Measurements from ENCODE around the gene DDX11.

DDX11 gene

DNA sequence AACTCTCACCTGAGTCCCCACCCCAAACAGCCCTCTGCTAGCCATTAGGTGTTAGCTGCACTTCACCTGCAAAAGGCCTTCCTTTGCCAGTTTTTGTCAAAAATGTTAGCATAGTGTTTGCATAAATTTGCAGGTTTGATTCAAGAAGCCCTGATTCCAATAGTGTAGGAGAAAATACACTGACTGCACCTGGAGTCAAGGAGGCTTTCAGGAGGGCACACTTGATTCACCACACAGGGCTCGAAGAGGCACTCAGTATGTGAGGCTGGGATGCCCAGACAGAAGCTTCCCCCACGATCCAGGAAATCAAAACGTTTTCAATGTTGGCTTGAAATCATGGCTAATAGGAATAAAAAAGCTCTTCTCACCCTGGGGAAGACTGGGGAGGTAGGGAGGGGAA lies 40.5 kb upstream of the DDX11 start:
- TF ChIP-seq SIN3A (IDR thresholded peaks at IDR 0.05; ENCODE audit: borderline replicate concordance, insufficient read depth, low read length) (no peak), FOXP2 (optimal IDR thresholded peaks at IDR 0.05; ENCODE audit: borderline replicate concordance, extremely low read depth, extremely low read length, insufficient read depth) (no peak), POLR2AphosphoS5 (IDR thresholded peaks at IDR 0.05; ENCODE audit: low read depth, low read length) (no peak), TAF1 (IDR thresholded peaks at IDR 0.05; ENCODE audit: borderline replicate concordance, insufficient read depth, low read length) (no peak)
- TF ChIP-seq, protein P1, sequence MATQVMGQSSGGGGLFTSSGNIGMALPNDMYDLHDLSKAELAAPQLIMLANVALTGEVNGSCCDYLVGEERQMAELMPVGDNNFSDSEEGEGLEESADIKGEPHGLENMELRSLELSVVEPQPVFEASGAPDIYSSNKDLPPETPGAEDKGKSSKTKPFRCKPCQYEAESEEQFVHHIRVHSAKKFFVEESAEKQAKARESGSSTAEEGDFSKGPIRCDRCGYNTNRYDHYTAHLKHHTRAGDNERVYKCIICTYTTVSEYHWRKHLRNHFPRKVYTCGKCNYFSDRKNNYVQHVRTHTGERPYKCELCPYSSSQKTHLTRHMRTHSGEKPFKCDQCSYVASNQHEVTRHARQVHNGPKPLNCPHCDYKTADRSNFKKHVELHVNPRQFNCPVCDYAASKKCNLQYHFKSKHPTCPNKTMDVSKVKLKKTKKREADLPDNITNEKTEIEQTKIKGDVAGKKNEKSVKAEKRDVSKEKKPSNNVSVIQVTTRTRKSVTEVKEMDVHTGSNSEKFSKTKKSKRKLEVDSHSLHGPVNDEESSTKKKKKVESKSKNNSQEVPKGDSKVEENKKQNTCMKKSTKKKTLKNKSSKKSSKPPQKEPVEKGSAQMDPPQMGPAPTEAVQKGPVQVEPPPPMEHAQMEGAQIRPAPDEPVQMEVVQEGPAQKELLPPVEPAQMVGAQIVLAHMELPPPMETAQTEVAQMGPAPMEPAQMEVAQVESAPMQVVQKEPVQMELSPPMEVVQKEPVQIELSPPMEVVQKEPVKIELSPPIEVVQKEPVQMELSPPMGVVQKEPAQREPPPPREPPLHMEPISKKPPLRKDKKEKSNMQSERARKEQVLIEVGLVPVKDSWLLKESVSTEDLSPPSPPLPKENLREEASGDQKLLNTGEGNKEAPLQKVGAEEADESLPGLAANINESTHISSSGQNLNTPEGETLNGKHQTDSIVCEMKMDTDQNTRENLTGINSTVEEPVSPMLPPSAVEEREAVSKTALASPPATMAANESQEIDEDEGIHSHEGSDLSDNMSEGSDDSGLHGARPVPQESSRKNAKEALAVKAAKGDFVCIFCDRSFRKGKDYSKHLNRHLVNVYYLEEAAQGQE (IDR thresholded peaks at IDR 0.05; ENCODE audit: insufficient read depth in 1 of 2, low read depth in 2 of 2, low read length in 2 of 2) = no peak

DNA sequence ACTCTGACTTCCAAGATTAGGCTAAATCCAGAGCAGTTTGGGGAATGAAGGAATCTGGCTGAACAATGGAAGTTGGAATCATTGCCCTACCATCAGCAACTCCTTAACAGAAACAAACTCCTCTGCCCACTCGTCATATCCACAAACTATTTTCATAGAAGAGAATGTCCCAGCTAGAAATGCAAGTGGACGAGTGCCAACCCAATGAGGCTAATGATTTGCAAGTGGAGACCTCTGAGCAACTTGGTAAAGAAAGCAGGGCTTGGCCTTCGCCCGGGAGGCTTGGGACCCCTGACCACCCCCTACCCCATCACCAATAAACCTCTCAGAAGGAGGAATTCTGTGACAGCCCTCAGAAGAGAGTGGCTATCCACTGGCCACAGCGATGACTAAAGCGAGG lies 40.0 kb upstream of the DDX11 start:
- TF ChIP-seq TAF1 (IDR thresholded peaks at IDR 0.05; ENCODE audit: borderline replicate concordance, insufficient read depth, low read length) (no peak), FOXP2 (optimal IDR thresholded peaks at IDR 0.05; ENCODE audit: borderline replicate concordance, extremely low read depth, extremely low read length, insufficient read depth) (no peak), SIN3A (IDR thresholded peaks at IDR 0.05; ENCODE audit: borderline replicate concordance, insufficient read depth, low read length) (no peak), POLR2AphosphoS5 (IDR thresholded peaks at IDR 0.05; ENCODE audit: low read depth, low read length) (no peak)

DNA sequence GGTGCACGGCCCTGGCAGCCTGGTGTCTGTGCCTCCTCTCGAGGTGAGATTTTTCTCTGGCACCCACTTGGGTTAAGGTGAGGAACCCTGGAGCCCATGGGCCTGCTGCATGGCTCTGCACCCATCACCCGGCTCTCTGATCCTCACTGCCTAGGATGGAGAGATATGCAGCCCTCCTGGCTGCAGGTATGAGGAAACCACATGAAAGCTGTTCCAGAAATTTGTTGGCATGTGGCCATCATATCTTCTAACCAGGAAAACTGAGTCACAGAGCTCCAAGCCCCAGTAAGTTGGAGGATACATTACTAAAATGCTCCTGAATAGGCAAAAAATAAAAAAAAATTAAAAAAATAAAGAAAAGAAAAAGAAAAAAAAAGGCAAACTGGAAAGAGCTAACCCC lies 39.3 kb upstream of the DDX11 start:
- no peak for TF ChIP-seq SIN3A (IDR thresholded peaks at IDR 0.05; ENCODE audit: borderline replicate concordance, insufficient read depth, low read length)
- no peak for TF ChIP-seq TAF1 (IDR thresholded peaks at IDR 0.05; ENCODE audit: borderline replicate concordance, insufficient read depth, low read length)
- TF ChIP-seq POLR2AphosphoS5 (IDR thresholded peaks at IDR 0.05; ENCODE audit: low read depth, low read length) = no peak
- no peak for TF ChIP-seq FOXP2 (optimal IDR thresholded peaks at IDR 0.05; ENCODE audit: borderline replicate concordance, extremely low read depth, extremely low read length, insufficient read depth)
- TF ChIP-seq, protein P1 (IDR thresholded peaks at IDR 0.05; ENCODE audit: insufficient read depth in 1 of 2, low read depth in 2 of 2, low read length in 2 of 2) = no peak

DNA sequence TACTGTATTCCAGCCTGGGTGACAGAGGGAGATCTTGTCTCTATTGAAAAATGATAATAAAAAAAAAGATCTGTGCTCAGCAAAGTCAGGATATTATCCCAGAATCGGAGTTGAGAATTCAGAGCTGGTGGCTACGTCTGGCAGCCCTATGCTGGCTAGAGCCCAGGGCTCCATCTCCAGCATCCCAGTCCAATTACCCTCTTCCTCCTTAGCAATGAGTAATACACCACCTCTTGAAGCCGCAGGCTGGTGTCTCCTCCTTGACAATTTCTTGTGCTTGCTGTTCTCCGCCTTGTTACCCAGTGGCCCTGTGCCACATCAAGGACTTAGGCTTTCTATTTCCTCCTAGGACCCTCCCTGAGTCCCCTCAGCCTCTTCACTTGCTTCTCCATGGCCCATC lies 38.4 kb upstream of the DDX11 start:
- TF ChIP-seq FOXP2 (optimal IDR thresholded peaks at IDR 0.05; ENCODE audit: borderline replicate concordance, extremely low read depth, extremely low read length, insufficient read depth) = no peak
- no peak for TF ChIP-seq SIN3A (IDR thresholded peaks at IDR 0.05; ENCODE audit: borderline replicate concordance, insufficient read depth, low read length)
- no peak for TF ChIP-seq POLR2AphosphoS5 (IDR thresholded peaks at IDR 0.05; ENCODE audit: low read depth, low read length)
- TF ChIP-seq, protein P1 (IDR thresholded peaks at IDR 0.05; ENCODE audit: insufficient read depth in 1 of 2, low read depth in 2 of 2, low read length in 2 of 2) = no peak
- TF ChIP-seq TAF1 (IDR thresholded peaks at IDR 0.05; ENCODE audit: borderline replicate concordance, insufficient read depth, low read length) = no peak

DNA sequence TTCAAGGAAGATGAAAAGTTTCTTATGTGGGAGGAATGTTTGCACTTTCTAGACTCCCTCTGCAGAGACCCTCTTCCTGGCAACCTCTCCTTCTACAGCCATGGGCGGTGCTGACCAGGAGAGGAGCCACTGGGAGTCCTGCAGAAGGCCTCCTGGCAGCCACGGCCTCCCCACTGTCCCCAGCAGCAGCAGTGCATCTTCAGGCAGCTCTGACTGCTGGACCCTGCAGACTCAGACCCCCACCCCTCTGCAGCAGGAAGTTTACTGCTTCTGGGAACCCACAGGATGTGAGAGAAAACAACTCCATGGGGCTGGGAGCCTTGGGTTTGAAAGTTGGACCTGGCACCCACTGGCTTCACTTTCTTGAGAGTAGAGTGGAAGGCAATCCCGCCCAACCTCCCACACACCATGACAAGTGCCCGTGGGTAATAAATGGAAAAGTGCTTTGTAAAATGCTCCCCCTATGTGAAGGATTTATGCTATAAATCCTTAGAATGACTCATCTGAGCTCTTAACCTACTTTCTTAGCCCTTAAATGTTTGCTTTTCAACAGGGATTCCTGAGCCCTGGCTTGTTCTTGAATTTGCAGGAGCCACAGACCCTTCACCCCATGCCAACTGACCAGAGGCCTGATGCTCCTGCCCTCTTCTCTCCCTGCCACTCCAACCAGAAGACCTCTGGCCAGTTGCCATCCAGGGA lies 37.5 kb upstream of the DDX11 start:
- TF ChIP-seq TAF1 (IDR thresholded peaks at IDR 0.05; ENCODE audit: borderline replicate concordance, insufficient read depth, low read length) = no peak
- no peak for TF ChIP-seq POLR2AphosphoS5 (IDR thresholded peaks at IDR 0.05; ENCODE audit: low read depth, low read length)
- TF ChIP-seq, protein P1 (IDR thresholded peaks at IDR 0.05; ENCODE audit: insufficient read depth in 1 of 2, low read depth in 2 of 2, low read length in 2 of 2) = no peak
- TF ChIP-seq SIN3A (IDR thresholded peaks at IDR 0.05; ENCODE audit: borderline replicate concordance, insufficient read depth, low read length) = no peak
- no peak for TF ChIP-seq FOXP2 (optimal IDR thresholded peaks at IDR 0.05; ENCODE audit: borderline replicate concordance, extremely low read depth, extremely low read length, insufficient read depth)

Data from PFSK-1 (cell line).